Muscle of leg (tissue), 11 donors: ENCODE data around the gene G0S2. TPM values are rescaled to one million over a fixed set of nuclear protein-coding genes. Genes with fewer than 3 reads are reported as not detected.

Experiments used
- DNase-seq: peaks from one replicate; pipeline ENCODE4 v3.0.0; 2013
- H3K27ac ChIP-seq: one replicate; pipeline ENCODE4 v1.5.1; 2013; ENCODE audit warnings: mild to moderate bottlenecking, low read length, control low read depth
- H3K27me3 ChIP-seq: one replicate; pipeline ENCODE4 v1.6.1; 2013; ENCODE audit warnings: low read length; ENCODE audit not compliant: control insufficient read depth, insufficient read depth
- H3K36me3 ChIP-seq: one replicate; pipeline ENCODE4 v1.6.1; 2013; ENCODE audit warnings: low read length; ENCODE audit not compliant: control insufficient read depth, insufficient read depth
- H3K4me1 ChIP-seq: one replicate; pipeline ENCODE4 v1.6.1; 2013; ENCODE audit warnings: low read length; ENCODE audit not compliant: control insufficient read depth, insufficient read depth
- H3K4me3 ChIP-seq: one replicate; pipeline ENCODE4 v1.5.1; 2013; ENCODE audit warnings: low read length, control low read depth
- H3K9me3 ChIP-seq: replicated peaks from 2 replicates; pipeline ENCODE4 v1.6.1; 2013; ENCODE audit warnings: low read depth, low read length; ENCODE audit not compliant: control insufficient read depth
- WGBS: methylation state at CpG from one replicate; pipeline ENCODE4 v1.1.5; 2013; ENCODE audit warnings: missing lambda C conversion rate; ENCODE audit not compliant: insufficient coverage; 5-methylcytosine and 5-hydroxymethylcytosine counted together
- polyA plus RNA-seq, 8 donors: library from polyadenylated mRNA; unstranded; fragments of 120-200 nt; gene quantifications; one replicate each; pipeline versions ENCODE4 v1.2.1 to v1.2.3, GENCODE V29; 2013; ENCODE audit warnings: inconsistent platforms in 1 of 8, low replicate concordance in 1 of 8; ENCODE audit not compliant: insufficient read length in 8 of 8, insufficient read depth in 1 of 8
- total RNA-seq: library from RNA; stranded (reverse); fragments of 120-200 nt; gene quantifications from one replicate; pipeline ENCODE4 v1.2.4, GENCODE V29; 2013

The G0S2 gene
- total and polyA plus RNA-seq, 9 donors: 2.7 to 12.5 (median 5.1) TPM

DNA sequence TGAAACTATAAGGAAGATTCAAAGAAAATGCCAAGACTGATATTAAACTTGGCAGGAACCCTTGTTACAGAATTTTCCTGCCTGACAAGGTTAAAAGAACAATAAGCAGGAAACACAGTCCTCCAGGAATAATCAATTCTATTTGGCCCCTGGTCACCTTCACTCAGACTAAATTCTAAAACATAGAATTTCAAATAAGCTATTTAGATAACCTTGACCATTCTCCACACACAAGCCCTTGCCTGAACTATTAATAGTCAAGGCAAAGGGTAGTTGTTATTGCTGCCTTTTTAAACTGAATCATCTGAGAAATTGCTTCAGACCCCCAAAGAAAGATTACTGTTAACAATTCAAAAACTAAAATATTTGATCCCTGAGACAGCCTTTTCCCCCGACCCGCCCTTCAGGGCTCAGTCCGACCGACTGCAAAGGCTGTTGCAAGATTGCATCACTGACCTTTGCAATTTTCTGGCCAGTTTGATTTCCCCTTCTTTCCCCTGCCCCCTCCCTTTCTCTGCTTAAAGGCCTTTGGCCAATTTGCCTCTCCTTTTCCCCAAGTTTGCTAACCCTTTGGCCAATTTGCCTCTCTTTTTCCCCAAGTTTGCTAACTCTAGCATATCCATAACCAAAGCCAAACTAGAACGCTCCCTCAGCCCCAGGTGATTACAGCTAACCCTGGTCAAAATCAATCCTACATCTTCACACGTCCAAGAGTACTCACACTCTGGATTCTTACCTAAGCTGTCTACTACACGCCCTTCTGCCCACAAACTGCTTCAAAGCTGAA, 1.4 kb upstream of the G0S2 start:
- H3K36me3 ChIP-seq: no peaks in the 10 kb centered on the region
- no peaks in the 10 kb centered on the region for H3K9me3 ChIP-seq
- no peak for DNase-seq
- H3K4me3 ChIP-seq: no peak overlapping the region
- peaks cover 16% of the 10 kb centered on the region for H3K4me1 ChIP-seq
- WGBS: 53% methylated on average over 5 of the region's 7 CpGs
- no peak overlapping the region for H3K27ac ChIP-seq
- H3K27me3 ChIP-seq: peaks cover 29% of the 10 kb centered on the region

- Histone ChIP-seq H3K9me3 (no peaks in the 10 kb centered on the region), H3K36me3 (no peaks in the 10 kb centered on the region), H3K4me3 (peak overlapping the region; percentile 52), H3K4me1 (peaks cover 16% of the 10 kb centered on the region), H3K27ac (peak overlapping the region; percentile 38), H3K27me3 (peaks cover 29% of the 10 kb centered on the region)
- DNase-seq: peak; percentile 55
- WGBS: under 1% methylated on average over 28 of the region's 34 CpGs
Observed at GRCh38 chr1:209675565-209676154, 448 bp downstream of the G0S2 start.

- Histone ChIP-seq H3K36me3 (no peaks in the 10 kb centered on the region), H3K4me1 (peaks cover 16% of the 10 kb centered on the region), H3K27me3 (peaks cover 24% of the 10 kb centered on the region), H3K27ac (no peak overlapping the region), H3K9me3 (no peaks in the 10 kb centered on the region), H3K4me3 (no peak overlapping the region)
- WGBS: no CpG with 5 or more reads among the region's 4 CpGs
- DNase-seq: no peak
Observed at GRCh38 chr1:209678981-209679539, 3.8 kb downstream of the G0S2 start.

GRCh38 chr1:209685821-209686220, 10.6 kb downstream of the G0S2 start:
- WGBS: 29% methylated on average over 1 of the region's 4 CpGs
- H3K36me3 ChIP-seq: no peaks in the 10 kb centered on the region
- H3K4me1 ChIP-seq: peaks cover 23% of the 10 kb centered on the region
- H3K27ac ChIP-seq: no peak overlapping the region
- no peak overlapping the region for H3K4me3 ChIP-seq
- no peaks in the 10 kb centered on the region for H3K27me3 ChIP-seq
- H3K9me3 ChIP-seq: no peaks in the 10 kb centered on the region
- DNase-seq: no peak

DNA sequence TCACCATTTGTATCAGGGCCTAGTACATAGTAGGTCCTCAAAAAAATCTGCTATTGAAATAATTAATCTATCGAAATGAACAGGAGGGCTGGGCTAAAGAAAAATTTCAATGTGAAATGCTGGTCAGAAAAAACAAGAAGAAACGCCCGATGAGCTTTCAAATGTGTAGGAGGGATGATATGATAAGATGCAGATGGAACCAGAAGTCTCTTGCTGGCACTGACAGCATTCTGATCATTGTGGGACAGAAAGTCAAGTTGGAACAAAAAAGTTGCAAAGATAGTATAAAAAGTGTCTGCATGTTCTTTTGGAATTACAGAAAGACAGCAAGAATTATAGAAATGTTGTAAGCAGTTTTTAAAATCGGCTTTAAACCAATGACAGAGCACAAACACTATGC, 11.1 kb downstream of the G0S2 start:
- Histone ChIP-seq H3K27ac (no peak overlapping the region), H3K27me3 (no peaks in the 10 kb centered on the region), H3K4me1 (peaks cover 23% of the 10 kb centered on the region), H3K4me3 (no peak overlapping the region), H3K9me3 (no peaks in the 10 kb centered on the region), H3K36me3 (no peaks in the 10 kb centered on the region)
- 78% methylated on average over 3 of the region's 4 CpGs for WGBS
- no peak for DNase-seq

- no peak overlapping the region for H3K27ac ChIP-seq
- peak; percentile 50 for DNase-seq
- no CpG with 5 or more reads among the region's 1 CpG for WGBS
- no peaks in the 10 kb centered on the region for H3K9me3 ChIP-seq
- H3K27me3 ChIP-seq: peaks cover under 1% of the 10 kb centered on the region
- peaks cover 26% of the 10 kb centered on the region for H3K4me1 ChIP-seq
- H3K36me3 ChIP-seq: no peaks in the 10 kb centered on the region
- no peak overlapping the region for H3K4me3 ChIP-seq
Observed at GRCh38 chr1:209688746-209689234, 13.6 kb downstream of the G0S2 start.

DNA sequence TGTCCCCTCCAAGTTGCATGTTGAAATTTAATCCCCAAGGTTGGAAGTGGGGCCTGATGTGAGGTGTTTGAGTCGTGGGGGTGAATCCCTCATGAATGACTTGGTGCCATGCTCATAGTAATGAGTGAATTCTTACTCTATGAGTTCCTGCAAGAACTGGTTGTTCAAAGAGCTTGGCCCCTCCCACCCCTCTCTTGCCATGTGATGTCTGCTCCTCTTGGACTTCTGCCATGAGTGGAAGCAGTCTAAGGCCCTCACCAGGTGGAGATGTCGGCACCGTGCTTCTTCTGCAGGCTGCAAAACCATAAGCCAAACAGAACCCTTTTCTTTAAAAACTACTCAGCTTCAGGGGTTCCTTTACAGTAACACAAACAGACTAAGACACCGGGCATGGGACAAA, 14.3 kb downstream of the G0S2 start:
- no peak overlapping the region for H3K27ac ChIP-seq
- WGBS: 54% methylated on average over 3 of the region's 4 CpGs
- H3K4me3 ChIP-seq: no peak overlapping the region
- H3K27me3 ChIP-seq: peaks cover 2% of the 10 kb centered on the region
- no peaks in the 10 kb centered on the region for H3K36me3 ChIP-seq
- no peak for DNase-seq
- H3K4me1 ChIP-seq: peaks cover 26% of the 10 kb centered on the region
- H3K9me3 ChIP-seq: no peaks in the 10 kb centered on the region

DNA sequence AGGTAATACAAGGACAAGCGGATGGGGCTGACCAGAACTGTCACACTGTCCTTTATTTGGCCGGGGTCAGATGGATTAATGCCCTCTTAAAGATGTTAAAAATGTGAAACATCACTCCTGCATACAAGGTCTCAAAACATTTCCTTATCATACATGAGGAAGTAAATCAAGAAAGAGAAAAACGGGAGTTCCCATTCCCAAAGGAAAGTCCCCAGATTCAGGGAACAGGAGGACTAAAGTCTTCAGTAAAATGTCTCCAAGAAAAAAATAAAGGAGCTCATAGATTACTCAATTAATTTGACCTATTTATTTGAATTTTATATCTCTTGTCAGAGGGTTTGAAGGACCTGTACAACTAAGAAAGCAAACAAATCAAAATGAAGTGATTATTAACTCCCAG, 16.0 kb downstream of the G0S2 start:
- Histone ChIP-seq H3K4me3 (no peak overlapping the region), H3K9me3 (no peaks in the 10 kb centered on the region), H3K27me3 (peaks cover 2% of the 10 kb centered on the region), H3K4me1 (peaks cover 23% of the 10 kb centered on the region), H3K27ac (no peak overlapping the region), H3K36me3 (no peaks in the 10 kb centered on the region)
- no CpG with 5 or more reads among the region's 3 CpGs for WGBS
- DNase-seq: no peak

DNA sequence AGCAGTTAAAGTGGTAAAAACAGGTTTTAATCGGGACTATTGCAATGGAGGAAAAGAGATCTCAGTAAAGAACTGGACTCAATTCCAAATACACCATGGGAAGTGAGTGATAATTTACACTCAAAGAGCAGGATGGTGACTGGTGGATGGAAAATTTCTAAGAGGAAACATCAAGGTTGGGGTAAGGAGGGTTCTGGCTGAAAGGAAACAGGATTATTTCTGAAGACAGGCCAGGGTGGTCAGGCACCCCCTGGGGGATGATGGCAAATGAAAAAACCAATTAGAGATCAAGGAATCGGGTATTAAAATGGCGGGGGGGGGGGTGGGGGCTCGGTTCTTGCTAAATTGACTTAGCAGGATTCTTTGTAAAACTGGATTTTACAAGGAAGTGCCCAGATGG, 17.1 kb downstream of the G0S2 start:
- DNase-seq: no peak
- no peaks in the 10 kb centered on the region for H3K9me3 ChIP-seq
- peaks cover 20% of the 10 kb centered on the region for H3K4me1 ChIP-seq
- H3K36me3 ChIP-seq: no peaks in the 10 kb centered on the region
- peaks cover 5% of the 10 kb centered on the region for H3K27me3 ChIP-seq
- 49% methylated on average over 4 of the region's 4 CpGs for WGBS
- no peak overlapping the region for H3K27ac ChIP-seq
- no peak overlapping the region for H3K4me3 ChIP-seq

DNA sequence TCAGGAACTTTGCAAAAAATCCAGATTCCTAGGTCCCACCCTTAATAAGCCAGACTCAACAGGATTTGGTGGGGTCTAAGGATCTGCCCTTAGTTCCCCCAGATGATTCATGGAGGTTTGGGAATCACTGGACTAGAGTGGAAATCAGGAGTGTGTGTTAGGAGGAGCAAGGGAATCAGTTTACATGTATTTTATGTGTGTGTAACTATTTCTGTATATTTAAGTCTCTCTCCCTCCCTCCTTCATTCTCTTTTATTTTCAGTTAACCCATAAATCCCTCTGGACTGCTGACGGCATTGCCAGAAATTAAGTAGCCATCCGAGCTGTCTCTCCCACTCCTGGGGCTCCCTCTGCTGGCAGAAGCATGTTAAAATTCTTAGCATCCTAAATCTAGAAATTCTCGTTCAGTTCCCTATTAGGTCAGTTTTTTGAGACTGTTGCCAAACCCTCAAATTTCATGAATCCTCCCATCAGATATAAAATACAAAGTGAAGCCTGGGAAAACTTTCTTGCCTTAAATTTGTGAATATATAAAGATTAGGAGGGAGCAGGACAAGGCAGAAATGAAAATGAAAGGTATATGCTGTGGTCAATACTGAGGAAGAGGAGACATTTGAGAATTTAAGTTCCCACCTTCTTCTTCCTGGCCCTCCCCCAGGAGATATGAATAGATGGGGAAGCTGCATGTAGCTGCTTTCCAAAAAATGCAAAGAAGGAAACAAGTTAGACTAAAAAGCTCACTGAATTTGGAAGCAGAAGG, 17.7 kb downstream of the G0S2 start:
- H3K27me3 ChIP-seq: peaks cover 5% of the 10 kb centered on the region
- no peak overlapping the region for H3K27ac ChIP-seq
- 0% methylated on average over 2 of the region's 3 CpGs for WGBS
- H3K36me3 ChIP-seq: no peaks in the 10 kb centered on the region
- peaks cover 16% of the 10 kb centered on the region for H3K4me1 ChIP-seq
- no peak overlapping the region for H3K4me3 ChIP-seq
- no peaks in the 10 kb centered on the region for H3K9me3 ChIP-seq
- peak; percentile 90 for DNase-seq
